Calu3 (cell line): ENCODE data around the gene LLPH. TPM values are rescaled to one million over a fixed set of nuclear protein-coding genes. Genes with fewer than 3 reads are reported as not detected.

Source experiments
- BruUV-seq: library from RNA; stranded (reverse); fragments of 400-500 nt; replicated peaks from 2 replicates; lab custom pipeline; 2021; lab: Mats Ljungman, UMichigan
- CTCF ChIA-PET: fragments of 300-600 bp; sonication (Branson Sonifier 250); formaldehyde crosslinking; loops from one replicate; lab custom pipeline; 2022; ENCODE audit warnings: antibody characterized with exemption; lab: Charles Lee
- DNase-seq: peaks from one replicate; pipeline ENCODE4 v3.0.0; 2022
- H3K27ac Mint-ChIP-seq: one replicate; pipeline ENCODE4 v1.8.0; 2022; ENCODE audit warnings: mixed read lengths; ENCODE audit not compliant: unreplicated experiment
- H3K27me3 Mint-ChIP-seq: one replicate; pipeline ENCODE4 v1.8.0; 2022; ENCODE audit warnings: mixed read lengths; ENCODE audit not compliant: unreplicated experiment
- H3K36me3 Mint-ChIP-seq: one replicate; pipeline ENCODE4 v1.8.0; 2022; ENCODE audit warnings: mild to moderate bottlenecking, moderate library complexity, mixed read lengths; ENCODE audit not compliant: insufficient read depth, unreplicated experiment
- H3K4me1 Mint-ChIP-seq: one replicate; pipeline ENCODE4 v1.8.0; 2022; ENCODE audit warnings: mild to moderate bottlenecking, low read depth, mixed read lengths; ENCODE audit not compliant: unreplicated experiment
- H3K4me3 Mint-ChIP-seq: one replicate; pipeline ENCODE4 v1.8.0; 2022; ENCODE audit warnings: mild to moderate bottlenecking, low read depth, moderate library complexity, mixed read lengths; ENCODE audit not compliant: unreplicated experiment
- H3K9me3 Mint-ChIP-seq: one replicate; pipeline ENCODE4 v1.8.0; 2022; ENCODE audit warnings: low read depth, mixed read lengths; ENCODE audit not compliant: unreplicated experiment
- CTCF ChIP-seq: fragments of 200-600 bp; IDR thresholded peaks from one replicate; pipeline ENCODE4 v1.8.0; 2022; ENCODE audit warnings: antibody characterized with exemption; ENCODE audit not compliant: unreplicated experiment
- intact Hi-C: fragments of 100-400 bp; cut with micrococcal nuclease; formaldehyde crosslinking; loops from one replicate; pipeline ENCODE4 v1.10.0; 2022; ENCODE audit not compliant: unreplicated experiment
- total RNA-seq: library from RNA; stranded (reverse); gene quantifications from 2 replicates; pipeline ENCODE4 v1.2.3, GENCODE V29; 2022

Gene LLPH
- total RNA-seq, 1 experiment from 2014 or later, result 46.6 TPM

GRCh38 chr12:66149702-66150398, 19.3 kb upstream of the LLPH start:
- Mint-ChIP-seq H3K27me3 (no peaks in the 10 kb centered on the region), H3K9me3 (no peaks in the 10 kb centered on the region), H3K4me3 (no peak overlapping the region), H3K4me1 (peaks cover 15% of the 10 kb centered on the region), H3K36me3 (peaks cover 4% of the 10 kb centered on the region), H3K27ac (no peak overlapping the region)
- no peak for TF ChIP-seq CTCF
- DNase-seq, result no peak
- intact Hi-C loops, result loop anchor here (5.0 kb wide), 1 partner anchor 257 kb away; no protein-coding TSS in a partner anchor
- CTCF ChIA-PET, result interaction anchor here (0.7 kb wide), 1 partner anchor 251 kb away, joined by 3 read pairs; no protein-coding TSS in a partner anchor
- BruUV-seq, result no TSS peak

GRCh38 chr12:66144791-66145754, 14.5 kb upstream of the LLPH start:
- no TSS peak for BruUV-seq
- H3K4me1 Mint-ChIP-seq, result peaks cover 13% of the 10 kb centered on the region
- peak; percentile 76 for DNase-seq
- peak; percentile 76 for TF ChIP-seq CTCF
- peaks cover 13% of the 10 kb centered on the region for H3K36me3 Mint-ChIP-seq
- no peak overlapping the region for H3K4me3 Mint-ChIP-seq
- peaks cover 6% of the 10 kb centered on the region for H3K9me3 Mint-ChIP-seq
- no peaks in the 10 kb centered on the region for H3K27me3 Mint-ChIP-seq
- peak overlapping the region; percentile 60 for H3K27ac Mint-ChIP-seq
- intact Hi-C loops, result loop anchor here (1.0 to 5.0 kb wide), 4 partner anchors 24 to 550 kb away; partner anchors contain the start of gene TMBIM4
- CTCF ChIA-PET, result interaction anchor here (0.6 to 1.8 kb wide), 16 partner anchors 12 to 1066 kb away, joined by 3 to 14 read pairs (median 5); partner anchors contain the start of genes HELB, LLPH and TMBIM4

GRCh38 chr12:66143868-66144267, 13.3 kb upstream of the LLPH start:
- BruUV-seq, result no TSS peak
- CTCF ChIA-PET, result no interaction called here
- Mint-ChIP-seq H3K4me3 (no peak overlapping the region), H3K9me3 (peaks cover 8% of the 10 kb centered on the region), H3K27me3 (no peaks in the 10 kb centered on the region), H3K4me1 (peaks cover 13% of the 10 kb centered on the region), H3K27ac (peak overlapping the region; percentile 46), H3K36me3 (peaks cover 13% of the 10 kb centered on the region)
- intact Hi-C loops, result loop anchor here (2.0 kb wide), 2 partner anchors 25 to 551 kb away; partner anchors contain the start of gene TMBIM4
- no peak for DNase-seq
- TF ChIP-seq CTCF, result no peak

GRCh38 chr12:66142826-66143225, 12.3 kb upstream of the LLPH start:
- no peaks in the 10 kb centered on the region for H3K27me3 Mint-ChIP-seq
- DNase-seq, result no peak
- peaks cover 13% of the 10 kb centered on the region for H3K4me1 Mint-ChIP-seq
- TF ChIP-seq CTCF, result no peak
- intact Hi-C loops, result no loop called here
- no peak overlapping the region for H3K4me3 Mint-ChIP-seq
- no peak overlapping the region for H3K27ac Mint-ChIP-seq
- peaks cover 8% of the 10 kb centered on the region for H3K9me3 Mint-ChIP-seq
- H3K36me3 Mint-ChIP-seq, result peaks cover 13% of the 10 kb centered on the region
- CTCF ChIA-PET, result interaction anchor here (0.6 to 1.6 kb wide), 2 partner anchors 12 to 292 kb away, joined by 3 to 5 read pairs; partner anchors contain the start of gene LLPH
- no TSS peak for BruUV-seq
